Uterus (tissue), 2 donors: ENCODE data around the gene PNRC2.

Experiments used
- POLR2A ChIP-seq, 2 donors: fragments of 450-650 bp; IDR thresholded peaks; one replicate each; pipeline ENCODE4 v1.6.1; 2016; ENCODE audit warnings: antibody characterized with exemption in 2 of 2, mild to moderate bottlenecking in 1 of 2, moderate library complexity in 1 of 2
- TF ChIP-seq, protein P1 (sequence below), 4 experiments: fragments of 200-600 bp in 2 of 4; fragments of 450-650 bp in 2 of 4; sonication (generic) in 2 of 4; IDR thresholded peaks; one replicate each; pipeline ENCODE4 v1.5.1; 2016 to 2019; ENCODE audit warnings: antibody characterized with exemption in 4 of 4, mild to moderate bottlenecking in 2 of 4, moderate library complexity in 1 of 4

DNA sequence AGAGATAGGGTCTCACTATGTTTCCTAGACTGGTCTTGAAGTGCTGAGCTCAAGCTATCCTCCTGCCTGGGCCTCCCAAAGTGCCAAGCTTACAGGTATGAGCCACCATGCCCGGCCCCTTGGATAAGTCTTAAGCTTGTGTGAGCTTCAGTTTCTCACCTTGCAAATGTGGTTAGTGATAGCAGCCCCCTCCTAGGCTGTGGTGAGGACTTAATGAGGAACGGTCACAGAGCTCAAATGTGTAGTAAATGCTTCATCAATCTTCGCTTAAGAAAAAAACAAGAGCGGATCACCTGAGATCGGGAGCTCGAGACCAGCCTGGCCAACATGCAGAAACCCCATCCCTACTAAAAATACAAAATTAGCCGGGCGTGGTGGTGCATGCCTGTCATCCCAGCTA, 49.5 kb upstream of the PNRC2 start:
- TF ChIP-seq, protein P1, sequence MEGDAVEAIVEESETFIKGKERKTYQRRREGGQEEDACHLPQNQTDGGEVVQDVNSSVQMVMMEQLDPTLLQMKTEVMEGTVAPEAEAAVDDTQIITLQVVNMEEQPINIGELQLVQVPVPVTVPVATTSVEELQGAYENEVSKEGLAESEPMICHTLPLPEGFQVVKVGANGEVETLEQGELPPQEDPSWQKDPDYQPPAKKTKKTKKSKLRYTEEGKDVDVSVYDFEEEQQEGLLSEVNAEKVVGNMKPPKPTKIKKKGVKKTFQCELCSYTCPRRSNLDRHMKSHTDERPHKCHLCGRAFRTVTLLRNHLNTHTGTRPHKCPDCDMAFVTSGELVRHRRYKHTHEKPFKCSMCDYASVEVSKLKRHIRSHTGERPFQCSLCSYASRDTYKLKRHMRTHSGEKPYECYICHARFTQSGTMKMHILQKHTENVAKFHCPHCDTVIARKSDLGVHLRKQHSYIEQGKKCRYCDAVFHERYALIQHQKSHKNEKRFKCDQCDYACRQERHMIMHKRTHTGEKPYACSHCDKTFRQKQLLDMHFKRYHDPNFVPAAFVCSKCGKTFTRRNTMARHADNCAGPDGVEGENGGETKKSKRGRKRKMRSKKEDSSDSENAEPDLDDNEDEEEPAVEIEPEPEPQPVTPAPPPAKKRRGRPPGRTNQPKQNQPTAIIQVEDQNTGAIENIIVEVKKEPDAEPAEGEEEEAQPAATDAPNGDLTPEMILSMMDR (IDR thresholded peaks at IDR 0.05), result no peak
- no peak for TF ChIP-seq POLR2A (IDR thresholded peaks at IDR 0.05)
